A673 (cell line): ENCODE results near the gene CAV3.

ENCODE experiments used
- CTCF ChIP-seq: fragments of 300-800, 200-600 bp; sonication (generic); conservative IDR thresholded peaks from 2 replicates; pipeline ENCODE4 v1.5.1; 2017; ENCODE audit warnings: low read depth, mild to moderate bottlenecking, antibody characterized with exemption, low read length, moderate library complexity, mixed read lengths
- EZH2 ChIP-seq: fragments of 200-600 bp; sonication (generic); IDR thresholded peaks from 2 replicates; pipeline ENCODE4 v1.6.1; 2017; ENCODE audit warnings: borderline replicate concordance, low read depth, mild to moderate bottlenecking, mixed read lengths, antibody characterized with exemption, low read length; ENCODE audit not compliant: poor library complexity, severe bottlenecking

GRCh38 chr3:8773941-8774542 is 40.4 kb downstream of the CAV3 start:
- TF ChIP-seq CTCF (no peak), EZH2 (no peak)
